Activated T-helper 1 cell treated with anti-CD3 and anti-CD28 coated beads, Interleukin-12 subunit alpha, Interleukin-12 subunit beta, Interleukin-2, Interleukin-4 antibody, amounts not matched to agents 30 ng/mL and 10 ng/mL and 1 ng/mL, durations not matched to agents 14 hours and 24 hours and 36 hours (primary cell): ENCODE results near the gene GRM8. TPM values are rescaled to one million over a fixed set of nuclear protein-coding genes. Genes with fewer than 3 reads are reported as not detected.
A peak's percentile ranks its signal among the peaks of the same experiment; 100 is the strongest.
"Not testable (repeated sequence)": the region's sequence is repeated elsewhere in the genome, so short reads cannot be mapped to it uniquely, and the experiment has no call there.

Experiments used
- DNase-seq: peaks from one replicate; pipeline ENCODE4 v3.0.0; 2021; ENCODE audit warnings: low spot score
- H3K27ac Mint-ChIP-seq: one replicate; pipeline ENCODE4 v1.8.0; 2021; ENCODE audit warnings: mild to moderate bottlenecking, mixed read lengths
- H3K27me3 Mint-ChIP-seq: one replicate; pipeline ENCODE4 v1.8.0; 2022; ENCODE audit warnings: mild to moderate bottlenecking, moderate library complexity, mixed read lengths; ENCODE audit not compliant: insufficient read depth
- H3K36me3 Mint-ChIP-seq: one replicate; pipeline ENCODE4 v1.8.0; 2021; ENCODE audit warnings: low read depth, mixed read lengths
- H3K4me1 Mint-ChIP-seq: one replicate; pipeline ENCODE4 v1.8.0; 2021; ENCODE audit warnings: low read depth, mixed read lengths
- H3K4me3 Mint-ChIP-seq: one replicate; pipeline ENCODE4 v1.8.0; 2021; ENCODE audit warnings: mild to moderate bottlenecking, moderate library complexity, mixed read lengths
- H3K9me3 Mint-ChIP-seq: one replicate; pipeline ENCODE4 v1.8.0; 2021; ENCODE audit warnings: mixed read lengths
- intact Hi-C: fragments of 100-400 bp; cut with micrococcal nuclease; formaldehyde crosslinking; loops from one replicate; pipeline ENCODE4 v1.15.1; 2024
- total RNA-seq: library from RNA; stranded (reverse); gene quantifications from 2 replicates; pipeline ENCODE4 v1.2.3, GENCODE V29; 2022

The GRM8 gene
- total RNA-seq, 1 donor from 2014 or later, result not detected

DNA sequence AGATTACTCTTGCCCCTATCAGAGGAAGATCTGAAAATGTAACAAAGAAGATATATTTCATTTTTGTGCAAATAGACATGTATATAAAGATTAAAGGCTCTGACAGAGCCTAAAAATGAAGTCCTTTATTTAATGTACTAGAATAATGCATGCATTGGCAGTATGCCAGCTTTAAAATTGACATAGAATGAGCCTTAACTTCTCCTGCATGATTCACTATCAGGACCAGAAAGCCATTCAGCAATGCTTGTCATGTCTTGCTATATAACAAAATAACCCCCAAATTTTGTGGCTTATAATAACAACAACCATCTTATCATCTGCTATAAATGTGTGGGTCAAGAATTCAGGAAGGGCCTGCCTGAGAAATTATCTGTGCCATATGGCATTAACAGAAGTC, 411.9 kb downstream of the GRM8 start:
- no peak overlapping the region for H3K4me3 Mint-ChIP-seq
- intact Hi-C loops, result no loop called here
- H3K4me1 Mint-ChIP-seq, result no peaks in the 10 kb centered on the region
- no peaks in the 10 kb centered on the region for H3K36me3 Mint-ChIP-seq
- no peak overlapping the region for H3K27ac Mint-ChIP-seq
- DNase-seq, result no peak
- peaks cover 5% of the 10 kb centered on the region for H3K27me3 Mint-ChIP-seq
- no peaks in the 10 kb centered on the region for H3K9me3 Mint-ChIP-seq

DNA sequence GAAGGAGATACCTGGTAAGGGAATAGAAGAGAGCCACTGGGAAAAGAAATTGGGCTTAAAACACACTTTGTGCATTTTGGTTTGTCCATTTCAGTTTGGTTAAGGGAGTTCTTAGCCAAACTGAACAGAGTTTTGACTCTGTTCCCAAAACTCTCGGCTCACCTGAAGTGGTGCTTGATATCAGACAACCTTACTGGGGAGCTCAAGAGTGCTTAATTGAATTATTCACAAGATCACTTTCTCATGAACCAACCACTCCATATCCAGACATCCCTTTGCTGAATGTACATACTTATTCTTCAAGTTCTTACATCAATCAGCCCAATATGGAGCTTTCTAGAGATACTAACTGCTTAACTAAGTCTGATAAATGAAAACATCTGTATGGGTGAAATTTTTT, 413.1 kb downstream of the GRM8 start:
- H3K27ac Mint-ChIP-seq, result no peak overlapping the region
- DNase-seq, result no peak
- no peaks in the 10 kb centered on the region for H3K9me3 Mint-ChIP-seq
- no peak overlapping the region for H3K4me3 Mint-ChIP-seq
- H3K36me3 Mint-ChIP-seq, result no peaks in the 10 kb centered on the region
- H3K4me1 Mint-ChIP-seq, result no peaks in the 10 kb centered on the region
- peaks cover 5% of the 10 kb centered on the region for H3K27me3 Mint-ChIP-seq
- intact Hi-C loops, result no loop called here

DNA sequence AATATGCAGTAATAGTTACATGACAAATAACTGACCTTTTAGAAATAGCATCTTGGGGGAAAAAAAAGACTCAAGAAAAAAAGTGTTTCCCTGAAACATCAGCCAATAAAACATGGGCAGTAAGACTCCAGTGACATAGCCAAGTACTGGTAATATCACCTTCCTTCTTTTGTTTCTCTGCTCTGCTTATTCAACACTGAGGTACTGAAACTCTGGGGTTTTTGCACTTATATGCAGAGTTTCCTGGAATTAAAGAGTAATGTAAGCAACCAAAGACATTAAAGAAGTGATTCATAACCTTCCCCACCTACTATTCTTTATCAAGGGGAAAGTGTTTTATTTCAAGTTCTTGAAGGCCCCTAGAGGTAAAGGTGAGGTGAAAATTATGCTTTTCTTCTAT, 414.5 kb downstream of the GRM8 start:
- H3K27ac Mint-ChIP-seq, result no peak overlapping the region
- DNase-seq, result no peak
- no peaks in the 10 kb centered on the region for H3K9me3 Mint-ChIP-seq
- peaks cover 2% of the 10 kb centered on the region for H3K27me3 Mint-ChIP-seq
- intact Hi-C loops, result no loop called here
- H3K4me1 Mint-ChIP-seq, result no peaks in the 10 kb centered on the region
- H3K4me3 Mint-ChIP-seq, result no peak overlapping the region
- H3K36me3 Mint-ChIP-seq, result no peaks in the 10 kb centered on the region

- DNase-seq, H3K4me3 Mint-ChIP-seq, H3K27me3 Mint-ChIP-seq, intact Hi-C loops, H3K9me3 Mint-ChIP-seq, H3K4me1 Mint-ChIP-seq, H3K27ac Mint-ChIP-seq, H3K36me3 Mint-ChIP-seq: not testable (repeated sequence)
These were observed 421.5 kb downstream of the GRM8 start for GRCh38 chr7:126831241-126831640.

- no peaks in the 10 kb centered on the region for H3K4me1 Mint-ChIP-seq
- no peaks in the 10 kb centered on the region for H3K36me3 Mint-ChIP-seq
- H3K27ac Mint-ChIP-seq, result no peak overlapping the region
- no peak overlapping the region for H3K4me3 Mint-ChIP-seq
- H3K9me3 Mint-ChIP-seq, result no peaks in the 10 kb centered on the region
- no peak for DNase-seq
- intact Hi-C loops, result no loop called here
- peaks cover 3% of the 10 kb centered on the region for H3K27me3 Mint-ChIP-seq
These were observed 431.8 kb downstream of the GRM8 start for GRCh38 chr7:126820925-126821324.

GRCh38 chr7:126819197-126819484, 433.6 kb downstream of the GRM8 start:
- intact Hi-C loops, result no loop called here
- no peak for DNase-seq
- Mint-ChIP-seq H3K36me3 (no peaks in the 10 kb centered on the region), H3K27me3 (no peaks in the 10 kb centered on the region), H3K4me1 (no peaks in the 10 kb centered on the region), H3K9me3 (no peaks in the 10 kb centered on the region), H3K4me3 (no peak overlapping the region), H3K27ac (no peak overlapping the region)

- Mint-ChIP-seq H3K36me3 (no peaks in the 10 kb centered on the region), H3K4me1 (no peaks in the 10 kb centered on the region), H3K9me3 (no peaks in the 10 kb centered on the region), H3K4me3 (no peak overlapping the region), H3K27ac (no peak overlapping the region), H3K27me3 (no peaks in the 10 kb centered on the region)
- no peak for DNase-seq
- intact Hi-C loops, result no loop called here
These were observed 434.1 kb downstream of the GRM8 start for GRCh38 chr7:126818393-126819196.

DNA sequence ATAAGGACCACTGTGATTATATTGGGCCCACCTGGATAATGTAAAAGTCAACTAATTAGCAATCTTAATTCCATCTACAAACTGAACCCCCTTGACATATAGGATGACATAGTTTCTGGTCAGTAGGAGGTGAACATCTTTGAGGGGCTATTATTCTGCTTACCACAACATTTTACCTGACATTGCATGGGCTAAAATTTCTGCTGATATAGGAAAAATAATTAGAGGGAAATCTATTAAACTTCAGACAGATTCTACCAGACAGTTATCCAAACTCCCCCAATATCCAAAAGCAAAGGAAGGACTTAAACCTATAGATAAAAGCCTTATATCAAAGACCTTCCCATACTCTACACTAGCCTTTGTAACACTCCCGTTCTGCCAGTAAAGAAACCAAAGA, 443.6 kb downstream of the GRM8 start:
- no peak for DNase-seq
- Mint-ChIP-seq H3K4me1 (no peaks in the 10 kb centered on the region), H3K9me3 (no peaks in the 10 kb centered on the region), H3K27ac (no peak overlapping the region), H3K36me3 (no peaks in the 10 kb centered on the region), H3K4me3 (no peak overlapping the region), H3K27me3 (no peaks in the 10 kb centered on the region)
- intact Hi-C loops, result no loop called here

GRCh38 chr7:126806614-126807013, 446.1 kb downstream of the GRM8 start:
- Mint-ChIP-seq H3K27ac (no peak overlapping the region), H3K27me3 (peaks cover 2% of the 10 kb centered on the region), H3K9me3 (no peaks in the 10 kb centered on the region), H3K4me3 (no peak overlapping the region), H3K36me3 (no peaks in the 10 kb centered on the region), H3K4me1 (no peaks in the 10 kb centered on the region)
- DNase-seq, result no peak
- intact Hi-C loops, result no loop called here

GRCh38 chr7:126805351-126805750, 447.4 kb downstream of the GRM8 start:
- intact Hi-C loops, result no loop called here

GRCh38 chr7:126804604-126805003, 448.1 kb downstream of the GRM8 start:
- DNase-seq, result no peak
- Mint-ChIP-seq H3K27ac (no peak overlapping the region), H3K4me3 (no peak overlapping the region), H3K27me3 (peaks cover 2% of the 10 kb centered on the region), H3K9me3 (no peaks in the 10 kb centered on the region), H3K36me3 (no peaks in the 10 kb centered on the region), H3K4me1 (no peaks in the 10 kb centered on the region)
- intact Hi-C loops, result no loop called here

More at GRCh38 chr7:126805351-126805750, 447.4 kb downstream of the GRM8 start:
- Mint-ChIP-seq H3K36me3 (no peaks in the 10 kb centered on the region), H3K9me3 (no peaks in the 10 kb centered on the region), H3K4me3 (no peak overlapping the region), H3K4me1 (no peaks in the 10 kb centered on the region), H3K27ac (no peak overlapping the region), H3K27me3 (peaks cover 2% of the 10 kb centered on the region)
- no peak for DNase-seq

DNA sequence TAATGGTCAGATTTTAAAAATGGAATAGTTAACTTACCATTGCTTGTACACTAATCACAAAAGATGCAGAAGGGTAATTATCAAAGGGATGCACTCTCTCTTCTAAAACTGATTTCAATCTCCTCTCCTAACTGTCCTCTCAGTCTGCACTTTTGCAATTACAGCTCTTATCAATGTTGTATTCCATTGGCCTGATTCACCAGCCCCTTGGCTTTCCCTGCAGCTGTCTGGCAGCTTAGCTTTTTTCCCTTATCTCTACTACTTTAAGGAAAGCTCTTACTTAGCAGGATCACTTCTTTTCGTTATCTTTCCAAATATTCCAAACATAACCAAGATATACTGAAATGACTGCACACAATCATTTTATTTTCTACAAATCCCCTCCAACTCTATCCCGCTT, 448.8 kb downstream of the GRM8 start:
- intact Hi-C loops, result loop anchor here (1.0 to 2.0 kb wide), 2 partner anchors 95 to 450 kb away; no protein-coding TSS in a partner anchor
- Mint-ChIP-seq H3K27me3 (peaks cover 2% of the 10 kb centered on the region), H3K36me3 (no peaks in the 10 kb centered on the region), H3K4me3 (no peak overlapping the region), H3K27ac (no peak overlapping the region), H3K4me1 (no peaks in the 10 kb centered on the region), H3K9me3 (no peaks in the 10 kb centered on the region)
- DNase-seq, result no peak

DNA sequence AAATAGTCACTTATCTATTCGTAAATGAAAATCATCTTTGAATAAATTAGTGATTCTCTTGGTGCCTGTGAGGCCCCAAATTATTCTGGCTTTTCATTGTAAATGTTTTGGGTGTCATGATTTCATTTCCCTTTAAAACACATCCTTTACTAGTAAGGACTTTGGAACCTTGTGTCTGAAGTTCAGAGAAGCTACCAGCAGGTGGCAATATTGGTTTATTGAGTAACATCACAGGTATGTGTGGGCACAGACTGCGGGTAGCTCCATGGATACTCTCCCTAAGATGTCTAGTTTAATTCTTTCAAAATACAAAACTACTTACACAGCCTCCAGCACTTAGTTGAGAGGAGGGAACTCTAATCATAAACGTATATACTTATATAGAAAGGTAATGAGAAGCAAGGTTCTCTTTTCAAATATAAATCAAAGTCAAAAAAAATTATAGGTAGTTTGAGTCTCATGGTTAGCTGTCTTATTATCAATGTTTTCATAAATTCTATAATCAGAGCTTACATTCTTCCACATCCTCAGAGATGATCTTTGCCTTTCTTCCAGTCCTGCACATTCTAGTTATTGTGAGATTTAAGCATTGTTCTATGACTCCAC, 449.6 kb downstream of the GRM8 start:
- peaks cover 2% of the 10 kb centered on the region for H3K27me3 Mint-ChIP-seq
- no peaks in the 10 kb centered on the region for H3K4me1 Mint-ChIP-seq
- no peaks in the 10 kb centered on the region for H3K9me3 Mint-ChIP-seq
- H3K27ac Mint-ChIP-seq, result no peak overlapping the region
- DNase-seq, result peak; percentile 9
- H3K4me3 Mint-ChIP-seq, result no peak overlapping the region
- H3K36me3 Mint-ChIP-seq, result no peaks in the 10 kb centered on the region
- intact Hi-C loops, result loop anchor here (1.0 to 2.0 kb wide), 2 partner anchors 96 to 451 kb away; no protein-coding TSS in a partner anchor
